Erythroblast (primary cell): ENCODE data around the gene ELOVL4.

ENCODE experiments used
- GATA1 ChIP-seq: IDR thresholded peaks from 2 replicates; pipeline ENCODE4 v1.6.1; 2011; ENCODE audit warnings: low read depth, mild to moderate bottlenecking, control low read depth, low read length, moderate library complexity
- POLR2A ChIP-seq: IDR thresholded peaks from 2 replicates; pipeline ENCODE4 v1.6.1; 2011; ENCODE audit warnings: mild to moderate bottlenecking, low read length

DNA sequence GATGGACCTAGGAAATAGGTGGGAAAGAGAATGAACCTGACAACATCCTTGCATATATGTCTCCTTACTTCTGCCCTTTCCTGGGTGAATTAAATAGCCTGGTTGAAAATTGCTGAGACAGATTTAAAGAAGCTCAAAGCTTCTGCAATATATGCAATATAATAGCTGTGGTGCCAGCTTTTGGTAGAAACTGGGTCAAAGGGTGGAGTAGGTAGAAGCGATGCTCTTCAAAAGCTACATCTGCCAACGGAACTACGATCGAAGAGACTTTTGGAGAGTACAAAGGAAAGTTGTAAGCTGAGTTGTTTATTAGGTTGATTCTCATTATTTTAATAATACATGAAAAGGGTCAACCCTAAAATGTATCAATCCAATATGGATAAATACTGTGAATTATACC lies 34.3 kb upstream of the ELOVL4 start:
- TF ChIP-seq POLR2A (no peak), GATA1 (no peak)
